Ovary (tissue), 9 donors: ENCODE results near the gene ZNF358. TPM values are rescaled to one million over a fixed set of nuclear protein-coding genes. Genes with fewer than 3 reads are reported as not detected.

Experiments
- DNase-seq, 5 donors: peaks; one replicate each; pipeline ENCODE4 v3.0.0-alpha.2; 2019 to 2020
- H3K27ac ChIP-seq, 2 donors: fragments of 200-600 bp; one replicate each; pipeline versions ENCODE4 v1.5.1 to v1.8.0; 2019 to 2022
- H3K27me3 ChIP-seq: fragments of 200-600 bp; one replicate; pipeline ENCODE4 v1.8.0; 2022
- H3K36me3 ChIP-seq: fragments of 200-600 bp; sonication (generic); one replicate; pipeline ENCODE4 v1.5.1; 2019
- H3K4me1 ChIP-seq: one replicate; pipeline ENCODE4 v1.8.1; 2013; ENCODE audit warnings: mild to moderate bottlenecking, moderate library complexity; ENCODE audit not compliant: insufficient read depth
- H3K4me3 ChIP-seq: fragments of 200-600 bp; sonication (generic); one replicate; pipeline ENCODE4 v1.5.1; 2017
- H3K9me3 ChIP-seq, 2 donors: fragments of 200-600 bp in 1 of 2; sonication (generic) in 1 of 2; one replicate each; pipeline versions ENCODE4 v1.5.1 to v1.8.1; 2013 to 2019; ENCODE audit warnings: mild to moderate bottlenecking in 1 of 2, moderate library complexity in 1 of 2
- EP300 ChIP-seq: sonication (generic); formaldehyde crosslinking; IDR thresholded peaks from one replicate; pipeline ENCODE4 v1.6.1; 2017; ENCODE audit warnings: antibody characterized with exemption
- POLR2A ChIP-seq: fragments of 450-650 bp; IDR thresholded peaks from one replicate; pipeline ENCODE4 v1.6.1; 2017; ENCODE audit warnings: antibody characterized with exemption, mild to moderate bottlenecking, moderate library complexity
- WGBS, 3 donors: extraction: QIAGEN DNeasy Blood & Tissue Kit in 1 of 3; methylation state at CpG; one replicate each; pipeline versions ENCODE4 v1.1.5 to v1.1.7; 2013 to 2017; 5-methylcytosine and 5-hydroxymethylcytosine counted together
- intact Hi-C, 4 donors: fragments of 100-400 bp; cut with DNase I; formaldehyde crosslinking; loops; one replicate each; pipeline versions ENCODE4 v1.11.0 to v1.15.1; 2022 to 2023
- polyA plus RNA-seq, 2 donors: library from polyadenylated mRNA; stranded (reverse); fragments of 200-250 nt in 1 of 2; fragments of 350-450 nt in 1 of 2; fragmentation: Illumina TruSeq in 1 of 2; extraction: RNeasy Lipid Tissue Mini Kit (QIAGEN cat#74804) in 1 of 2; gene quantifications; one replicate each; pipeline ENCODE4 v1.2.3, GENCODE V29; 2013 to 2014
- total RNA-seq, 7 donors: library from RNA; depleted of rRNA in 2 of 7; stranded (reverse); fragments of >200 nt in 2 of 7; fragmentation: NEBNext Ultra II Directional in 3 of 7; extraction: Animal tissue kit (Norgen Biotek cat#: 25700) in 3 of 7; gene quantifications; one replicate each; pipeline versions ENCODE4 v1.1.0 to v1.2.4, GENCODE V29; 2016 to 2023
- TF ChIP-seq, protein P1 (sequence below), 3 donors: fragments of 450-650 bp in 2 of 3; fragments of 200-600 bp in 1 of 3; IDR thresholded peaks; one replicate each; pipeline versions ENCODE4 v1.5.1 to v1.8.0; 2016 to 2022; ENCODE audit warnings: antibody characterized with exemption in 3 of 3, mild to moderate bottlenecking in 1 of 3
- donor health status: DM: no; HTN: no; CAD: no; lungs with moderate emphysema.
- donor health status: DM: no; HTN: no; CAD: no.
- donor health status: Bipolar disorder and iron deficiency.
- donor health status: DM: yes; HTN: yes; CAD: no.
- donor health status: DM: no; HTN: no; CAD: no.
- donor health status: DM: yes; HTN: yes; CAD: no.

Gene ZNF358
- total and polyA plus RNA-seq, 9 donors = 9.2 to 112 (median 88.2) TPM

DNA sequence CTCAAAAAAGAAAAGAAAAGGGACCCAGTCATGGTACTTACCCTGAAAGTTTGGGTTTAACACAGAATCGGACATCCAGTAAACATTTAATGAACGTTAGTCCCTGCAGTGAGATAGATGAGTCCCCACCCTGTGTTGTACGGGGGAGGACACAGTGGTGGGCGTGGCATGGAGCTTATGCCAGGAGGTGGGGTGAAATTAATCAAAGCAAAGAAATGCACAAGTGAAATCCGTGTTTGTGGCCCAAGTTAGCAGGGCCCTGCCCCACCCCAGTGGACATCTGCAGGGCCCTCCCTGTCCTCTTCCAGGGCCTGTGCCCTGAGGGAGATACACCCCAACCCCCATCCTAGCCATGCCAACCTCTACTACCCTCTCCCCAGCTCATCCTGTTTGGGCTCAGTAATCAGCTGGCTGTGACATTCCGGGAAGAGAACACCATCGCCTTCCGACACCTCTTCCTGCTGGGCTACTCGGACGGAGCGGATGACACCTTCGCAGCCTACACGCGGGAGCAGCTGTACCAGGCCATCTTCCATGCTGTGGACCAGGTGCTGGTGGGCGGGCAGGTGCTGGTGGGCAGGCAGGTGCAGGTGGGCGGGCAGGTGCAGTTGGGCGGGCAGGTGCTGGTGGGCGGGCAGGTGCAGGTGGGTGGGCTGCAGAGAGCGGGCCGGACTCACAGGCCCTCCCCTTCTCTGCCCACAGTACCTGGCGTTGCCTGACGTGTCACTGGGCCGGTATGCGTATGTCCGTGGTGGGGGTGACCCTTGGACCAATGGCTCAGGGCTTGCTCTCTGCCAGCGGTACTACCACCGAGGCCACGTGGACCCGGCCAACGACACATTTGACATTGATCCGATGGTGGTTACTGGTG is 10.4 kb downstream of the ZNF358 start:
- intact Hi-C loops = loop anchor here in 1 of 4 donors (10.0 kb wide), 1 partner anchor 131 kb away; no protein-coding TSS in a partner anchor
- H3K27ac ChIP-seq = no peak overlapping the region
- no peaks in the 10 kb centered on the region for H3K27me3 ChIP-seq
- 85 to 87% (median 86%) methylated on average over 31 of the region's 31 CpGs for WGBS, 3 donors
- H3K4me1 ChIP-seq = peaks cover 12% of the 10 kb centered on the region
- DNase-seq = no peak
- no peaks in the 10 kb centered on the region for H3K36me3 ChIP-seq
- H3K9me3 ChIP-seq = no peaks in the 10 kb centered on the region
- H3K4me3 ChIP-seq = no peak overlapping the region
- TF ChIP-seq EP300 (no peak), POLR2A (no peak)
- TF ChIP-seq, protein P1, sequence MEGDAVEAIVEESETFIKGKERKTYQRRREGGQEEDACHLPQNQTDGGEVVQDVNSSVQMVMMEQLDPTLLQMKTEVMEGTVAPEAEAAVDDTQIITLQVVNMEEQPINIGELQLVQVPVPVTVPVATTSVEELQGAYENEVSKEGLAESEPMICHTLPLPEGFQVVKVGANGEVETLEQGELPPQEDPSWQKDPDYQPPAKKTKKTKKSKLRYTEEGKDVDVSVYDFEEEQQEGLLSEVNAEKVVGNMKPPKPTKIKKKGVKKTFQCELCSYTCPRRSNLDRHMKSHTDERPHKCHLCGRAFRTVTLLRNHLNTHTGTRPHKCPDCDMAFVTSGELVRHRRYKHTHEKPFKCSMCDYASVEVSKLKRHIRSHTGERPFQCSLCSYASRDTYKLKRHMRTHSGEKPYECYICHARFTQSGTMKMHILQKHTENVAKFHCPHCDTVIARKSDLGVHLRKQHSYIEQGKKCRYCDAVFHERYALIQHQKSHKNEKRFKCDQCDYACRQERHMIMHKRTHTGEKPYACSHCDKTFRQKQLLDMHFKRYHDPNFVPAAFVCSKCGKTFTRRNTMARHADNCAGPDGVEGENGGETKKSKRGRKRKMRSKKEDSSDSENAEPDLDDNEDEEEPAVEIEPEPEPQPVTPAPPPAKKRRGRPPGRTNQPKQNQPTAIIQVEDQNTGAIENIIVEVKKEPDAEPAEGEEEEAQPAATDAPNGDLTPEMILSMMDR (IDR thresholded peaks at IDR 0.05) = no peak

- Histone ChIP-seq H3K27me3 (no peaks in the 10 kb centered on the region), H3K27ac (no peak overlapping the region), H3K9me3 (no peaks in the 10 kb centered on the region), H3K4me3 (no peak overlapping the region), H3K36me3 (no peaks in the 10 kb centered on the region), H3K4me1 (peaks cover 7% of the 10 kb centered on the region)
- no peak for DNase-seq
- TF ChIP-seq POLR2A (no peak), EP300 (no peak)
- TF ChIP-seq, protein P1 (IDR thresholded peaks at IDR 0.05) = no peak
- intact Hi-C loops = loop anchor here in 1 of 4 donors (10.0 kb wide), 1 partner anchor 133 kb away; no protein-coding TSS in a partner anchor
- 77 to 81% (median 79%) methylated on average over 24 to 25 of the region's 25 CpGs for WGBS, 3 donors
Measured at GRCh38 chr19:7527516-7528191, 11.8 kb downstream of the ZNF358 start.

DNA sequence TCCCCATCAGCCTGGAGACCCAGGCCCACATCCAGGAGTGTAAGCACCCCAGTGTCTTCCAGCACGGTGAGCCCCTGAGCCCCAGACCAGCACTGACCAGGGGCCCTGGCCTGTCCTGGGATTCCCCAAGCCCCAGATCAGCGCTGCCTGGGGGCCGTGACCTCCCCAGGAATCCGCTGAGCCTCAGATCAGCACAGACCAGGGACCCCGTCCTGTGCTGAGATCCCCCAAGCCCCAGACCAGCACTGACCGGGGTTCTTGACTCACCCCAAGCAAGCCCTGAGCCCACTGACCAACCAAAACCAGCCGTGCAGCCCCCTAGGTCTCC is 12.3 kb downstream of the ZNF358 start:
- intact Hi-C loops = loop anchor here in 1 of 4 donors (10.0 kb wide), 1 partner anchor 133 kb away; no protein-coding TSS in a partner anchor
- no peaks in the 10 kb centered on the region for H3K36me3 ChIP-seq
- H3K27ac ChIP-seq = no peak overlapping the region
- TF ChIP-seq EP300 = no peak
- TF ChIP-seq, protein P1 (IDR thresholded peaks at IDR 0.05) = no peak
- no peak for TF ChIP-seq POLR2A
- H3K9me3 ChIP-seq = no peaks in the 10 kb centered on the region
- WGBS, 3 donors = 83 to 93% (median 87%) methylated on average over 6 to 7 of the region's 7 CpGs
- peaks cover 4% of the 10 kb centered on the region for H3K4me1 ChIP-seq
- H3K4me3 ChIP-seq = no peak overlapping the region
- no peak for DNase-seq
- H3K27me3 ChIP-seq = no peaks in the 10 kb centered on the region

DNA sequence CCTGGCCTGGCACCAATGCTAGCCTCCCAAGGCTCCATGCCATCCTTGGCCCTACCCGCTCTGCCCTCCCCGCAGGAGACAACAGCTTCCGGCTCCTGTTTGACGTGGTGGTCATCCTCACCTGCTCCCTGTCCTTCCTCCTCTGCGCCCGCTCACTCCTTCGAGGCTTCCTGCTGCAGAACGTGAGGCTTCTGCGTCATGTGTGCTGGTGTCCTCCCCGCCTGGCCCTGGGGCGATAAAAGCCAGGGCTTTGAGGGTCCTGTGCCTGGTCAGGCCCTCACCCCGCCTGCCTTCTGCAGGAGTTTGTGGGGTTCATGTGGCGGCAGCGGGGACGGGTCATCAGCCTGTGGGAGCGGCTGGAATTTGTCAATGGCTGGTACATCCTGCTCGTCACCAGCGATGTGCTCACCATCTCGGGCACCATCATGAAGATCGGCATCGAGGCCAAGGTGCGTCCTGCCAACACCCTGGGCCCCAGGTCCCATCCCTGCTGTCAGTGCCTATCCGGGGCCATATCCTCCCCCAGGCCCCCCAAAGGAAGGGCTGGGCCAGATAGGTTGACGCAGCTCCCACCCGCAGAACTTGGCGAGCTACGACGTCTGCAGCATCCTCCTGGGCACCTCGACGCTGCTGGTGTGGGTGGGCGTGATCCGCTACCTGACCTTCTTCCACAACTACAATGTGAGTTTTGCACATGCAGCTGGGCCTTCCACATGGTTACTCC is 12.8 kb downstream of the ZNF358 start:
- intact Hi-C loops = loop anchor here in 1 of 4 donors (10.0 kb wide), 1 partner anchor 134 kb away; no protein-coding TSS in a partner anchor
- WGBS, 3 donors = 87 to 93% (median 88%) methylated on average over 32 of the region's 32 CpGs
- no peak for DNase-seq
- H3K4me1 ChIP-seq = peaks cover 2% of the 10 kb centered on the region
- TF ChIP-seq, protein P1 (IDR thresholded peaks at IDR 0.05) = no peak
- TF ChIP-seq POLR2A (no peak), EP300 (no peak)
- no peaks in the 10 kb centered on the region for H3K9me3 ChIP-seq
- no peak overlapping the region for H3K27ac ChIP-seq
- H3K27me3 ChIP-seq = no peaks in the 10 kb centered on the region
- H3K36me3 ChIP-seq = no peaks in the 10 kb centered on the region
- no peak overlapping the region for H3K4me3 ChIP-seq
